Measurements from ENCODE around the gene TBX2. TPM values are rescaled to one million over a fixed set of nuclear protein-coding genes. Genes with fewer than 3 reads are reported as not detected.

Gene TBX2
- total RNA-seq, 4 donors from 2014 or later: 23.2 to 42.0 (median 26.5) TPM

GRCh38 chr17:61392679-61393078 is 7.0 kb upstream of the TBX2 start:
- Histone ChIP-seq H3K27me3 (peaks cover 0 to 14% of the 10 kb centered on the region in 2 donors), H3K4me1 (peaks cover 0 to 58% (median 26%) of the 10 kb centered on the region in 4 donors), H3K36me3 (peaks cover 0 to 5% (median 0%) of the 10 kb centered on the region in 3 donors), H3K4me3 (no peak overlapping the region), H3K27ac (peak overlapping the region in 1 of 4 donors; percentile 33), H3K9me3 (no peaks in the 10 kb centered on the region)
- TF ChIP-seq CTCF (IDR thresholded peaks at IDR 0.05): no peak
- TF ChIP-seq EP300 (IDR thresholded peaks at IDR 0.05): no peak
- TF ChIP-seq POLR2A (IDR thresholded peaks at IDR 0.05): no peak
- WGBS, 2 donors: 84 to 88% methylated on average over 3 of the region's 3 CpGs
- DNase-seq (ENCODE audit: low spot score in 2 of 2): no peak

- 85 to 100% methylated on average over 2 to 3 of the region's 3 CpGs for WGBS, 2 donors
- Histone ChIP-seq H3K4me3 (no peak overlapping the region), H3K36me3 (peaks cover 0 to 5% (median 0%) of the 10 kb centered on the region in 3 donors), H3K4me1 (peaks cover 0 to 66% (median 27%) of the 10 kb centered on the region in 4 donors), H3K27ac (peak overlapping the region in 2 of 4 donors; percentile 75 to 98), H3K9me3 (no peaks in the 10 kb centered on the region), H3K27me3 (peaks cover 0 to 22% of the 10 kb centered on the region in 2 donors)
- no peak for TF ChIP-seq CTCF (IDR thresholded peaks at IDR 0.05)
- no peak for TF ChIP-seq EP300 (IDR thresholded peaks at IDR 0.05)
- TF ChIP-seq POLR2A (IDR thresholded peaks at IDR 0.05): no peak
- DNase-seq (ENCODE audit: low spot score in 2 of 2): no peak
Measured at GRCh38 chr17:61393550-61393903, 6.1 kb upstream of the TBX2 start.

- 52 to 60% methylated on average over 7 of the region's 7 CpGs for WGBS, 2 donors
- DNase-seq (ENCODE audit: low spot score in 2 of 2): no peak
- peak in 1 of 2 donors; percentile 52 for TF ChIP-seq EP300 (IDR thresholded peaks at IDR 0.05)
- TF ChIP-seq POLR2A (IDR thresholded peaks at IDR 0.05): no peak
- TF ChIP-seq CTCF (IDR thresholded peaks at IDR 0.05): peak in 1 of 5 experiments; percentile 13
- Histone ChIP-seq H3K27me3 (peaks cover 0 to 27% of the 10 kb centered on the region in 2 donors), H3K4me3 (no peak overlapping the region), H3K9me3 (no peaks in the 10 kb centered on the region), H3K27ac (peak overlapping the region in 3 of 4 donors; percentile 75 to 98 (median 89)), H3K36me3 (peaks cover 0 to 5% (median 0%) of the 10 kb centered on the region in 3 donors), H3K4me1 (peaks cover 0 to 71% (median 31%) of the 10 kb centered on the region in 4 donors)
Measured at GRCh38 chr17:61393904-61394629, 5.6 kb upstream of the TBX2 start.

- no peak for DNase-seq (ENCODE audit: low spot score in 2 of 2)
- Histone ChIP-seq H3K27ac (peak overlapping the region in 3 of 4 donors; percentile 75 to 98 (median 89)), H3K4me1 (peaks cover 0 to 72% (median 35%) of the 10 kb centered on the region in 4 donors), H3K27me3 (peaks cover 3 to 30% of the 10 kb centered on the region in 2 donors), H3K9me3 (no peaks in the 10 kb centered on the region), H3K4me3 (no peak overlapping the region), H3K36me3 (peaks cover 0 to 5% (median 0%) of the 10 kb centered on the region in 3 donors)
- 68 to 69% methylated on average over 10 of the region's 10 CpGs for whole genome bisulfite sequencing, 2 donors
- TF ChIP-seq CTCF (IDR thresholded peaks at IDR 0.05) (no peak), POLR2A (IDR thresholded peaks at IDR 0.05) (no peak), EP300 (IDR thresholded peaks at IDR 0.05) (no peak)
Measured at GRCh38 chr17:61394630-61395408, 4.8 kb upstream of the TBX2 start.
